SK-N-MC (cell line): ENCODE results near the gene C20orf202.

Source experiments
- DNase-seq: peaks from one replicate; pipeline ENCODE4 v3.0.0-alpha.2; 2011; ENCODE audit warnings: low read depth, low spot score
- H3K27ac ChIP-seq: fragments of 200-600 bp; sonication (generic); 2 replicates; pipeline ENCODE4 v1.5.1; 2016; ENCODE audit warnings: mixed run types
- H3K36me3 ChIP-seq: fragments of 200-600 bp; sonication (generic); 2 replicates; pipeline ENCODE4 v1.6.1; 2017; ENCODE audit warnings: antibody characterized with exemption, low read length, mixed read lengths; ENCODE audit not compliant: insufficient read depth
- H3K4me3 ChIP-seq: fragments of 200-600 bp; sonication (generic); 2 replicates; pipeline ENCODE4 v1.5.1; 2016
- H3K9ac ChIP-seq: fragments of 200-600 bp; sonication (generic); 2 replicates; pipeline ENCODE4 v1.8.0; 2017; ENCODE audit warnings: mixed run types, mixed read lengths; ENCODE audit not compliant: insufficient read length
- H3K9me3 ChIP-seq: fragments of 200-600 bp; sonication (generic); 2 replicates; pipeline ENCODE4 v1.6.1; 2017; ENCODE audit warnings: low read depth, mild to moderate bottlenecking, antibody characterized with exemption, low read length, moderate library complexity, mixed read lengths
- EZH2 ChIP-seq: fragments of 200-600 bp; sonication (generic); IDR thresholded peaks from one replicate; pipeline ENCODE4 v1.6.1; 2017; ENCODE audit warnings: antibody characterized with exemption
- FOXP2 ChIP-seq: optimal IDR thresholded peaks from 2 replicates; pipeline ENCODE3; 2011; ENCODE audit warnings: mild to moderate bottlenecking, moderate library complexity; ENCODE audit not compliant: insufficient read depth; ENCODE audit errors: extremely low read length, control extremely low read depth
- POLR2AphosphoS5 ChIP-seq: IDR thresholded peaks from 2 replicates; pipeline ENCODE4 v1.6.1; 2012; ENCODE audit warnings: mild to moderate bottlenecking, low read depth, low read length, borderline replicate concordance

C20orf202 gene

GRCh38 chr20:1197801-1198200 is 5.5 kb upstream of the C20orf202 start:
- Histone ChIP-seq H3K27ac (no peak overlapping the region), H3K36me3 (no peaks in the 10 kb centered on the region), H3K9ac (no peak overlapping the region), H3K4me3 (no peak overlapping the region), H3K9me3 (no peaks in the 10 kb centered on the region)
- no peak for DNase-seq
- no peak for TF ChIP-seq FOXP2
- TF ChIP-seq POLR2AphosphoS5, result no peak
- TF ChIP-seq EZH2, result no peak

- DNase-seq, result no peak
- no peaks in the 10 kb centered on the region for H3K9me3 ChIP-seq
- TF ChIP-seq FOXP2 (no peak), EZH2 (no peak), POLR2AphosphoS5 (no peak)
Observed at GRCh38 chr20:1198751-1199150, 4.5 kb upstream of the C20orf202 start.

GRCh38 chr20:1199212-1199873 is 3.9 kb upstream of the C20orf202 start:
- no peak for DNase-seq
- H3K27ac ChIP-seq, result no peak overlapping the region
- no peak overlapping the region for H3K9ac ChIP-seq
- H3K4me3 ChIP-seq, result no peak overlapping the region
- no peaks in the 10 kb centered on the region for H3K36me3 ChIP-seq
- TF ChIP-seq EZH2 (no peak), POLR2AphosphoS5 (no peak), FOXP2 (no peak)
- no peaks in the 10 kb centered on the region for H3K9me3 ChIP-seq

More at GRCh38 chr20:1198751-1199150, 4.5 kb upstream of the C20orf202 start:
- no peak overlapping the region for H3K9ac ChIP-seq
- no peaks in the 10 kb centered on the region for H3K36me3 ChIP-seq
- H3K27ac ChIP-seq, result no peak overlapping the region
- no peak overlapping the region for H3K4me3 ChIP-seq

- H3K9ac ChIP-seq, result no peak overlapping the region
- H3K9me3 ChIP-seq, result no peaks in the 10 kb centered on the region
- TF ChIP-seq EZH2 (no peak), POLR2AphosphoS5 (no peak), FOXP2 (no peak)
- H3K27ac ChIP-seq, result no peak overlapping the region
- no peaks in the 10 kb centered on the region for H3K36me3 ChIP-seq
- H3K4me3 ChIP-seq, result no peak overlapping the region
- DNase-seq, result no peak
Observed at GRCh38 chr20:1199964-1200363, 3.3 kb upstream of the C20orf202 start.

GRCh38 chr20:1203630-1204029 is 376 bp downstream of the C20orf202 start:
- Histone ChIP-seq H3K9ac (no peak overlapping the region), H3K9me3 (no peaks in the 10 kb centered on the region), H3K4me3 (no peak overlapping the region), H3K27ac (no peak overlapping the region), H3K36me3 (no peaks in the 10 kb centered on the region)
- TF ChIP-seq EZH2 (no peak), FOXP2 (no peak), POLR2AphosphoS5 (no peak)
- DNase-seq, result no peak

- Histone ChIP-seq H3K4me3 (no peak overlapping the region), H3K9ac (no peak overlapping the region), H3K9me3 (no peaks in the 10 kb centered on the region), H3K27ac (no peak overlapping the region), H3K36me3 (no peaks in the 10 kb centered on the region)
- no peak for DNase-seq
- TF ChIP-seq FOXP2 (no peak), EZH2 (no peak), POLR2AphosphoS5 (no peak)
Observed at GRCh38 chr20:1204113-1204512, 859 bp downstream of the C20orf202 start.

- TF ChIP-seq POLR2AphosphoS5, result no peak
- TF ChIP-seq FOXP2, result no peak
- no peak for TF ChIP-seq EZH2
- Histone ChIP-seq H3K9me3 (no peaks in the 10 kb centered on the region), H3K36me3 (no peaks in the 10 kb centered on the region), H3K27ac (no peak overlapping the region), H3K9ac (no peak overlapping the region), H3K4me3 (no peak overlapping the region)
- no peak for DNase-seq
Observed at GRCh38 chr20:1204576-1204975, 1.3 kb downstream of the C20orf202 start.

- no peak overlapping the region for H3K27ac ChIP-seq
- H3K36me3 ChIP-seq, result no peaks in the 10 kb centered on the region
- DNase-seq, result no peak
- TF ChIP-seq POLR2AphosphoS5, result no peak
- no peak for TF ChIP-seq EZH2
- TF ChIP-seq FOXP2, result no peak
- H3K9me3 ChIP-seq, result no peaks in the 10 kb centered on the region
- no peak overlapping the region for H3K9ac ChIP-seq
- no peak overlapping the region for H3K4me3 ChIP-seq
Observed at GRCh38 chr20:1205802-1206201, 2.5 kb downstream of the C20orf202 start.
